Thoracic aorta (tissue), 2 donors: ENCODE measurements around the gene WWC2. TPM values are rescaled to one million over a fixed set of nuclear protein-coding genes. Genes with fewer than 3 reads are reported as not detected.

Experiments
- ATAC-seq: fragments of 150-250 bp; one replicate; pipeline ENCODE4 v1.8.0; 2017; ENCODE audit warnings: low read depth; ENCODE audit not compliant: insufficient number of reproducible peaks, low FRiP score
- DNase-seq: peaks from one replicate; pipeline ENCODE4 v3.0.0-alpha.2; 2020; ENCODE audit warnings: low spot score
- H3K27ac ChIP-seq, 2 donors: fragments of 200-600 bp; sonication (generic); 1 replicate in 1 of 2; 2 replicates in 1 of 2; pipeline ENCODE4 v1.5.1; 2016; ENCODE audit warnings: mild to moderate bottlenecking in 2 of 2, moderate library complexity in 2 of 2
- H3K27me3 ChIP-seq: fragments of 200-600 bp; sonication (generic); replicated peaks from 2 replicates; pipeline ENCODE4 v1.6.0; 2016; ENCODE audit warnings: mild to moderate bottlenecking; ENCODE audit not compliant: insufficient read depth
- H3K36me3 ChIP-seq: fragments of 200-600 bp; sonication (generic); one replicate; pipeline ENCODE4 v1.5.1; 2016
- H3K4me1 ChIP-seq, 2 donors: fragments of 200-600 bp; sonication (generic); 1 replicate in 1 of 2; 2 replicates in 1 of 2; pipeline versions ENCODE4 v1.5.1 to v1.6.0; 2016; ENCODE audit warnings: low read depth in 2 of 2, mild to moderate bottlenecking in 1 of 2; ENCODE audit not compliant: control insufficient read depth in 1 of 2
- H3K4me3 ChIP-seq: fragments of 200-600 bp; sonication (generic); 2 replicates; pipeline ENCODE4 v1.5.1; 2016; ENCODE audit warnings: mild to moderate bottlenecking
- H3K9me3 ChIP-seq: fragments of 200-600 bp; sonication (generic); 2 replicates; pipeline ENCODE4 v1.5.1; 2016
- total RNA-seq, 2 donors: library from RNA; depleted of rRNA; stranded (reverse); fragments of >200 nt; gene quantifications; one replicate each; pipeline versions ENCODE4 v1.1.0 to v1.2.3, GENCODE V29; 2016
- TF ChIP-seq, protein P1 (sequence below): fragments of 200-600 bp; sonication (generic); IDR thresholded peaks from one replicate; pipeline ENCODE4 v1.5.1; 2019; ENCODE audit warnings: antibody characterized with exemption

The WWC2 gene
- total RNA-seq, 2 donors from 2014 or later = 21.1 to 44.8 TPM

DNA sequence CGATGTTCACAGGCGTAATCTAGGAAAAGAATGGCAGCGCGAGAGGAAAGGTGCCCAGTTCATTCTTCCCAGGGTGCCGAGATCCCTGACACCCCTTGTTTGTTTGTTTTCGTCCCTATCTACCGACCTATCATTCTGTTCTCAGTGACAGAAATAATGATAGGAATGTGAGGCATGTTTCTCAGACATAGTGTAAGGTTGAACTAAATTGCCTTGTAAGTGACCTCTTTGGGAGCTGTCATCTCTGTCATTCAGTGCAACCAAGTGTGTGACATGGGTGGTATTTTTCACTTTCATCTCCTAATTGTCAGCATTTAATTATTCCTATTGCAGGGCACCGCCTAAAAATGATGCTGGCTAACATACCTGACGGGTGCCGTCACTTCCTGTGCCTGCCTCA, 196.7 kb downstream of the WWC2 start:
- no peaks in the 10 kb centered on the region for H3K9me3 ChIP-seq
- ATAC-seq (no peak), DNase-seq (no peak)
- no peak overlapping the region for H3K27ac ChIP-seq
- H3K4me3 ChIP-seq = no peak overlapping the region
- peaks cover 18% of the 10 kb centered on the region for H3K36me3 ChIP-seq
- H3K4me1 ChIP-seq = no peaks in the 10 kb centered on the region
- TF ChIP-seq, protein P1, sequence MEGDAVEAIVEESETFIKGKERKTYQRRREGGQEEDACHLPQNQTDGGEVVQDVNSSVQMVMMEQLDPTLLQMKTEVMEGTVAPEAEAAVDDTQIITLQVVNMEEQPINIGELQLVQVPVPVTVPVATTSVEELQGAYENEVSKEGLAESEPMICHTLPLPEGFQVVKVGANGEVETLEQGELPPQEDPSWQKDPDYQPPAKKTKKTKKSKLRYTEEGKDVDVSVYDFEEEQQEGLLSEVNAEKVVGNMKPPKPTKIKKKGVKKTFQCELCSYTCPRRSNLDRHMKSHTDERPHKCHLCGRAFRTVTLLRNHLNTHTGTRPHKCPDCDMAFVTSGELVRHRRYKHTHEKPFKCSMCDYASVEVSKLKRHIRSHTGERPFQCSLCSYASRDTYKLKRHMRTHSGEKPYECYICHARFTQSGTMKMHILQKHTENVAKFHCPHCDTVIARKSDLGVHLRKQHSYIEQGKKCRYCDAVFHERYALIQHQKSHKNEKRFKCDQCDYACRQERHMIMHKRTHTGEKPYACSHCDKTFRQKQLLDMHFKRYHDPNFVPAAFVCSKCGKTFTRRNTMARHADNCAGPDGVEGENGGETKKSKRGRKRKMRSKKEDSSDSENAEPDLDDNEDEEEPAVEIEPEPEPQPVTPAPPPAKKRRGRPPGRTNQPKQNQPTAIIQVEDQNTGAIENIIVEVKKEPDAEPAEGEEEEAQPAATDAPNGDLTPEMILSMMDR = no peak
- no peaks in the 10 kb centered on the region for H3K27me3 ChIP-seq

DNA sequence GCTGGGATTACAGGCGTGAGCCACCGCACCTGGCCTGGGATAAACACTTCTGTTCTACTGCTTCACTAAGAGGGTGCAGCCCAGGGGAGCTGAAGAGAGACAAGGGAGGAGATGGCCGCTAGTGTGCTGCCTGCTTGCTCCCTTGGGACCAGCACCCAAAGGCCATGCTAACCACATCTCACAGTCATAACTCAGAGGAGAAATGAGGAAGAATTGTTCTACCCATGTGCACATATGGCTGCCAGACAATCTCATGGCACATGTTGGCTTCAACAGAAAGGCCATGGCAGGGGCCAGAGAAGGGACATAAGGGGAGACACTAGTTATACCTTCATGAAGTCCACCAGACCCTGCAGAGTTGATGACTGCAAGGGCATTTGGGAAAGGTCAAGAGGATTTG, 198.6 kb downstream of the WWC2 start:
- H3K27ac ChIP-seq = no peak overlapping the region
- no peak overlapping the region for H3K4me3 ChIP-seq
- ATAC-seq = no peak
- TF ChIP-seq, protein P1 = no peak
- H3K9me3 ChIP-seq = no peaks in the 10 kb centered on the region
- DNase-seq = no peak
- H3K27me3 ChIP-seq = no peaks in the 10 kb centered on the region
- H3K4me1 ChIP-seq = no peaks in the 10 kb centered on the region
- peaks cover 13% of the 10 kb centered on the region for H3K36me3 ChIP-seq

DNA sequence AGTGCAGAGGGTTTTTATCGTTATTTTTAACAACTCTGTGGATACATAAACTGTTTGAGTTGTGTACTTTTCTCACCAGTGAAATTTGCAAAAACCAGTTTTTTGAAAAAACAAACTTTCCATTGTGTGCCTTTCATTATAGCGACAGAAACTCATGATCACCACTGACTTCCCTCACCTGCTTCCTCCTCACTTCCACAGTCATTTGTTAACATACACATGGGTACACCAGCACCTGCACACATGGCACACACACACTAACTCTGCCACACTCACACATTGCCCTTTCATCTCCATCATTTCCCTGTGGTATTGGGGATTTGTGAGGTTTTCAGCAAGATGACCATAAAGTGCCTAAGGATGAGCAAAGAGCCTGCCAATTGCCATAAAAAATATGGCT, 200.4 kb downstream of the WWC2 start:
- H3K36me3 ChIP-seq = peaks cover 10% of the 10 kb centered on the region

DNA sequence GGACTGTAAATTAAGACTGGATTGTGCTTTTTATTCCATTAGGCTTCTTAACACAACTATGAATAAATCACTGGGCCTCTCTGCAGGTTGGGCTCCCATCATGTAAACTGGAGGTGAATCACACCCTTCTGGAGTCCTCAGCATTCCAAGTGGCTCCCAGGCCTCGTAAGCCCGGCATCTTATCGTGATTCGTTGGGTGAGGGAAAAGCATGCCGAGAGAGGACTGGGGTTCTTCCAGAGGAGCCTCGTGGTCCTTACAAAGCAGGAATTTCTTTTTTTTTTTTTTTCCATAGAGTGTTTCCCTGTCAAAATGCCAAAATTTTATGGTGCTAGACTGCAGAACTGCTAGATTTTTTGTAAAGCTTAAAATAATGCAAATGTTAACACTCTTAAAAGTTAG, 201.0 kb downstream of the WWC2 start:
- DNase-seq (no peak), ATAC-seq (no peak)
- H3K4me3 ChIP-seq = no peak overlapping the region
- no peaks in the 10 kb centered on the region for H3K27me3 ChIP-seq
- H3K36me3 ChIP-seq = peaks cover 7% of the 10 kb centered on the region
- H3K27ac ChIP-seq = no peak overlapping the region
- no peaks in the 10 kb centered on the region for H3K4me1 ChIP-seq
- TF ChIP-seq, protein P1 = no peak
- no peaks in the 10 kb centered on the region for H3K9me3 ChIP-seq

More for the DNA sequence above, 200.4 kb downstream of the WWC2 start:
- no peaks in the 10 kb centered on the region for H3K9me3 ChIP-seq
- DNase-seq (no peak), ATAC-seq (no peak)
- no peak overlapping the region for H3K4me3 ChIP-seq
- H3K4me1 ChIP-seq = no peaks in the 10 kb centered on the region
- H3K27me3 ChIP-seq = no peaks in the 10 kb centered on the region
- TF ChIP-seq, protein P1 = no peak
- no peak overlapping the region for H3K27ac ChIP-seq

DNA sequence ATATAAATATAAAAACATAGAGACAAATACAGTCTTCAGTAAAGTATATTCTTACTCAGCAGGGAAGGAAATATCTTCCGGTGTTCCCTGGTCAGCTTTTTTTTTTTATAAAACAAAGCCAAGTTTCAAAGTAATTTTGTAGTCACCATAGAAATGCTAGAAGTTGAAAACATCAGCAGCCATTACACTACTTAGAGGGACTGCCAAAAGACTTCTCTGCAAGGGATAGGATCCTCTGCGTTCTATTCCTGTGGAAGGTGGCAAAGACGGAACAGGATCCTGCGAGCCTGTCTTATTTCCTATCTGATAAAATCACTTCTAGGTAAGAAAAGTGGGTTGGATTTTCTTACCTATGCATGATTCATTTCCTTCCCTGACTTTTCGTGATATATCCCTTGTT, 201.6 kb downstream of the WWC2 start:
- peaks cover 6% of the 10 kb centered on the region for H3K36me3 ChIP-seq
- no peak for ATAC-seq
- no peaks in the 10 kb centered on the region for H3K27me3 ChIP-seq
- H3K27ac ChIP-seq = no peak overlapping the region
- no peak for DNase-seq
- H3K4me3 ChIP-seq = no peak overlapping the region
- no peaks in the 10 kb centered on the region for H3K4me1 ChIP-seq
- no peaks in the 10 kb centered on the region for H3K9me3 ChIP-seq
- TF ChIP-seq, protein P1 = no peak
